ENCODE results near the gene FXYD1. TPM values are rescaled to one million over a fixed set of nuclear protein-coding genes. Genes with fewer than 3 reads are reported as not detected.

The FXYD1 gene
- total RNA-seq, 1 donor from 2014 or later = not detected

GRCh38 chr19:35117799-35118198 is 20.8 kb upstream of the FXYD1 start:
- no peak for DNase-seq (ENCODE audit: low spot score)
- Mint-ChIP-seq H3K9me3 (ENCODE audit: unreplicated experiment) (no peaks in the 10 kb centered on the region), H3K4me3 (ENCODE audit: unreplicated experiment) (no peak overlapping the region), H3K4me1 (ENCODE audit: unreplicated experiment) (peaks cover 3% of the 10 kb centered on the region), H3K27ac (ENCODE audit: unreplicated experiment) (no peak overlapping the region), H3K36me3 (ENCODE audit: low read depth, unreplicated experiment) (no peaks in the 10 kb centered on the region), H3K27me3 (ENCODE audit: unreplicated experiment) (peaks cover 7% of the 10 kb centered on the region)
- no peak for TF ChIP-seq CTCF (IDR thresholded peaks at IDR 0.05; ENCODE audit: unreplicated experiment)

DNA sequence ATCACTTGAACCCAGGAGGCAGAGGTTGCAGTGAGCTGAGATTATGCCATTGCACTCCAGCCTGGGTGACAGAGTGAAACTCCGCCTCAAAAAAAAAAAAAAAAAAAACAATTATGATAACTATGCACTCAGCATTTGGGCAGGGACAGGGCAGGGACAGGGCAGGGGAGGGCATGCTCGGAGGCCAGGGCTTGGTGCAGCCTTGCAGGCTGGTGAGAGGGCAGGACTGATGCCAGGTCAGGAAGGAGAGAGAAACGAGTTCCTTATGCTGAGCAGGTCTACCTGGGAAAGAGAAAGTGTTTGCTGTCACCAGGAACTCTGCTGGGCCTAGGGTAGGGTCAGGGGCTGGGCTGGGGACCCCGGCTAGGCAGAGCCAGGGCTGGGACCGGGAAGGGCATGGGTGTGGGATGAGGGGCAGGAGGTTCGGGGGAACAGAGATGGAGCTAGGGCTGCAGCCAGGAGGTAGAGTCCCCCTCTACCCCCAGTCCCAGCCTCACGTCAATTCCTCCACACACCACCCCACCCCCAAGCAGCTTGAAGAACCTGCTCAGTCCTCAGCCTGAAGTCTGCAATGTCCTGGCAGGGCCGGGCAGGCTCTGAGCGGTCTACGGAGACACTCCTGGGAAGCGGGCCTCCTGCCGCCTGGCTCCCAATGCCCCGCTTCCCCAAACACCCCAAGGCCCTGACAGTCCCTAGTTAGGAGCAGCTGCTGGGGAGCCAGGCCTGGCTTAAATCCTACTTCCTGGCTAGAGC is 20.2 kb upstream of the FXYD1 start:
- Mint-ChIP-seq H3K4me1 (ENCODE audit: unreplicated experiment) (peaks cover 3% of the 10 kb centered on the region), H3K4me3 (ENCODE audit: unreplicated experiment) (no peak overlapping the region), H3K27me3 (ENCODE audit: unreplicated experiment) (peaks cover 7% of the 10 kb centered on the region), H3K9me3 (ENCODE audit: unreplicated experiment) (no peaks in the 10 kb centered on the region), H3K36me3 (ENCODE audit: low read depth, unreplicated experiment) (no peaks in the 10 kb centered on the region), H3K27ac (ENCODE audit: unreplicated experiment) (no peak overlapping the region)
- TF ChIP-seq CTCF (IDR thresholded peaks at IDR 0.05; ENCODE audit: unreplicated experiment) = no peak
- DNase-seq (ENCODE audit: low spot score) = no peak

- DNase-seq (ENCODE audit: low spot score) = no peak
- Mint-ChIP-seq H3K36me3 (ENCODE audit: low read depth, unreplicated experiment) (no peaks in the 10 kb centered on the region), H3K4me3 (ENCODE audit: unreplicated experiment) (no peak overlapping the region), H3K27me3 (ENCODE audit: unreplicated experiment) (peaks cover 8% of the 10 kb centered on the region), H3K4me1 (ENCODE audit: unreplicated experiment) (peaks cover 7% of the 10 kb centered on the region), H3K27ac (ENCODE audit: unreplicated experiment) (no peak overlapping the region), H3K9me3 (ENCODE audit: unreplicated experiment) (no peaks in the 10 kb centered on the region)
- no peak for TF ChIP-seq CTCF (IDR thresholded peaks at IDR 0.05; ENCODE audit: unreplicated experiment)
Observed at GRCh38 chr19:35119091-35119490, 19.5 kb upstream of the FXYD1 start.

DNA sequence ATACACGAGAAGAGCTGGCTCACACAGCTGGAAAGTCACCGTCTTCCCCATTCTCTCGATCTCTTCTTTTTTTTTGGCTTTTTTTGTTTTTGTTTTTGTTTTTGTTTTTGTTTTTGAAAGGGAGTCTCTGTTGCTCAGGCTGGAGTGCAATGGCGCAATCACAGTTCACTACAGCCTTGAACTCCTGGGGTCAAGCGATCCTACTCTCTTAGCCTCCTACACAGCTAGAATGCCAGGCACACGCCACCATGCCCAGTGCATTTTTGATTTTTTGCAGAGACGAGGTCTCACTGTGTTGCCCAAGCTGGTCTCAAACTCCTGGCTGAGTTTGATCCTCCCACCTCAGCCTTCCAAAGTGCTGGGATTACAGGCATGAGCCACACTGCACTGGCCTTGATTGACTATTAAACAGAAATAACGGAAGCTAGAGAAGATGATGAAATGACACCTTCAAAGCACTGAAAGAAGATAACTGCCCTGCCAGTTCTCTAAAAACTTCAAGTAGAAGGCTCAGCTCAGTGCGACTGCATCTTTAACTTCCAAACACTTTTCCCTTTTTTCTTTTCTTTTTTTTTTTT is 19.0 kb upstream of the FXYD1 start:
- TF ChIP-seq CTCF (IDR thresholded peaks at IDR 0.05; ENCODE audit: unreplicated experiment) = no peak
- Mint-ChIP-seq H3K4me3 (ENCODE audit: unreplicated experiment) (no peak overlapping the region), H3K27ac (ENCODE audit: unreplicated experiment) (no peak overlapping the region), H3K27me3 (ENCODE audit: unreplicated experiment) (peaks cover 8% of the 10 kb centered on the region), H3K9me3 (ENCODE audit: unreplicated experiment) (no peaks in the 10 kb centered on the region), H3K4me1 (ENCODE audit: unreplicated experiment) (peaks cover 9% of the 10 kb centered on the region), H3K36me3 (ENCODE audit: low read depth, unreplicated experiment) (no peaks in the 10 kb centered on the region)
- DNase-seq (ENCODE audit: low spot score) = no peak

DNA sequence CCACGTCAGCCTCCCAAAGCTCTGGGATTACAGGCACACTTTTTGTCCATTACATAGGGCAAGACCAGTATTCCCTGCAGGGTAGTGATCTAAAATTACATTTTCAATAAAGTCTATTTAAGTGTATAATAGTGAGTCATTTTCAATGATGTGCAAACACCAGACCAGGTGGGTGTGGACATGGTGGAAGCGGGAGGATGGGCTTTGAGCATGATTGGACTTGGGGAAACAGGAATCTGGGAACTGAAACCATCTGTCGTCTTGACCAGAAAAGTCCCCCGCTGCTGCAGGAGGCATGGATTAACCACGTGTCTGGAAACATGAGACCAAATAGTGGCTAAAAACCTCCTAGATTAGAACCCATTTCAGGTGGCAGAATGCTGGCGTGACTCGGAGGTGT is 18.1 kb upstream of the FXYD1 start:
- H3K4me3 Mint-ChIP-seq (ENCODE audit: unreplicated experiment) = no peak overlapping the region
- DNase-seq (ENCODE audit: low spot score) = no peak
- H3K9me3 Mint-ChIP-seq (ENCODE audit: unreplicated experiment) = no peaks in the 10 kb centered on the region
- H3K27me3 Mint-ChIP-seq (ENCODE audit: unreplicated experiment) = peaks cover 8% of the 10 kb centered on the region
- TF ChIP-seq CTCF (IDR thresholded peaks at IDR 0.05; ENCODE audit: unreplicated experiment) = no peak
- H3K4me1 Mint-ChIP-seq (ENCODE audit: unreplicated experiment) = peaks cover 9% of the 10 kb centered on the region
- H3K36me3 Mint-ChIP-seq (ENCODE audit: low read depth, unreplicated experiment) = no peaks in the 10 kb centered on the region
- H3K27ac Mint-ChIP-seq (ENCODE audit: unreplicated experiment) = no peak overlapping the region
